BE2C (cell line): ENCODE results near the gene ZDHHC18.

Experiments
- DNase-seq: peaks from one replicate; pipeline ENCODE4 v3.0.0-alpha.2; 2020
- H3K27me3 ChIP-seq: fragments of 250-450 bp; sonication (Bioruptor Pico); 2 replicates; pipeline ENCODE4 v1.5.1; 2020; ENCODE audit warnings: mild to moderate bottlenecking
- H3K36me3 ChIP-seq: fragments of 250-450 bp; sonication (Bioruptor Pico); 2 replicates; pipeline ENCODE4 v1.5.1; 2020; ENCODE audit warnings: mild to moderate bottlenecking
- H3K4me1 ChIP-seq: fragments of 250-450 bp; sonication (Bioruptor Pico); 2 replicates; pipeline ENCODE4 v1.5.1; 2020
- H3K4me3 ChIP-seq: 2 replicates; pipeline ENCODE4 v1.5.1; 2011; ENCODE audit warnings: low read depth, low read length
- H3K9me3 ChIP-seq: fragments of 250-450 bp; sonication (Bioruptor Pico); 2 replicates; pipeline ENCODE4 v1.5.1; 2020
- CTCF ChIP-seq: IDR thresholded peaks from 2 replicates; pipeline ENCODE4 v1.5.1; 2012; ENCODE audit warnings: mild to moderate bottlenecking, low read depth, low read length

The ZDHHC18 gene

GRCh38 chr1:26887125-26887524 is 60.6 kb downstream of the ZDHHC18 start:
- TF ChIP-seq CTCF: peak; percentile 45
- H3K4me1 ChIP-seq: no peaks in the 10 kb centered on the region
- peaks cover 25% of the 10 kb centered on the region for H3K36me3 ChIP-seq
- H3K9me3 ChIP-seq: no peaks in the 10 kb centered on the region
- H3K4me3 ChIP-seq: no peak overlapping the region
- no peak for DNase-seq
- no peaks in the 10 kb centered on the region for H3K27me3 ChIP-seq

- no peak for DNase-seq
- TF ChIP-seq CTCF: no peak
- Histone ChIP-seq H3K4me3 (no peak overlapping the region), H3K9me3 (no peaks in the 10 kb centered on the region), H3K36me3 (peaks cover 24% of the 10 kb centered on the region), H3K27me3 (no peaks in the 10 kb centered on the region), H3K4me1 (no peaks in the 10 kb centered on the region)
Observed at GRCh38 chr1:26888231-26888630, 61.7 kb downstream of the ZDHHC18 start.

- H3K27me3 ChIP-seq: no peaks in the 10 kb centered on the region
- H3K4me1 ChIP-seq: no peaks in the 10 kb centered on the region
- no peak for TF ChIP-seq CTCF
- H3K4me3 ChIP-seq: peak within 1 kb of the TSS; percentile 76
- H3K36me3 ChIP-seq: peaks cover 17% of the 10 kb centered on the region
- DNase-seq: peak; percentile 74
- H3K9me3 ChIP-seq: no peaks in the 10 kb centered on the region
Observed at GRCh38 chr1:26889551-26890466, 63.3 kb downstream of the ZDHHC18 start, which contains the start of gene GPN2. TSS of gene GPN2 (minus strand) at chr1:26890283. CDS start at chr1:26890096, 187 bp downstream.

- peaks cover 17% of the 10 kb centered on the region for H3K36me3 ChIP-seq
- H3K4me1 ChIP-seq: no peaks in the 10 kb centered on the region
- H3K27me3 ChIP-seq: no peaks in the 10 kb centered on the region
- H3K4me3 ChIP-seq: peak overlapping the region; percentile 76
- DNase-seq: no peak
- no peak for TF ChIP-seq CTCF
- no peaks in the 10 kb centered on the region for H3K9me3 ChIP-seq
Observed at GRCh38 chr1:26890467-26890796, 63.9 kb downstream of the ZDHHC18 start.

GRCh38 chr1:26894263-26894662 is 67.8 kb downstream of the ZDHHC18 start:
- no peak overlapping the region for H3K4me3 ChIP-seq
- peaks cover 2% of the 10 kb centered on the region; the same call in 1 of the 2 replicates for H3K4me1 ChIP-seq
- H3K9me3 ChIP-seq: no peaks in the 10 kb centered on the region
- no peaks in the 10 kb centered on the region for H3K27me3 ChIP-seq
- peaks cover 5% of the 10 kb centered on the region for H3K36me3 ChIP-seq
- no peak for TF ChIP-seq CTCF
- no peak for DNase-seq

- DNase-seq: no peak
Observed at GRCh38 chr1:26897351-26897750, 70.9 kb downstream of the ZDHHC18 start.

More at GRCh38 chr1:26897351-26897750, 70.9 kb downstream of the ZDHHC18 start:
- H3K4me1 ChIP-seq: peaks cover 3% of the 10 kb centered on the region; the same call in 1 of the 2 replicates
- H3K4me3 ChIP-seq: no peak overlapping the region
- H3K27me3 ChIP-seq: no peaks in the 10 kb centered on the region
- no peaks in the 10 kb centered on the region; the same call in none of the 2 replicates for H3K36me3 ChIP-seq
- no peak for TF ChIP-seq CTCF
- H3K9me3 ChIP-seq: no peaks in the 10 kb centered on the region
